ENCODE data around the gene PHOSPHO2.

Gene PHOSPHO2

GRCh38 chr2:169715379-169716237, 21.3 kb downstream of the PHOSPHO2 start:
- in situ Hi-C loops (cut with MboI; ENCODE audit: low sequenced_read_pairs) = no loop called here

DNA sequence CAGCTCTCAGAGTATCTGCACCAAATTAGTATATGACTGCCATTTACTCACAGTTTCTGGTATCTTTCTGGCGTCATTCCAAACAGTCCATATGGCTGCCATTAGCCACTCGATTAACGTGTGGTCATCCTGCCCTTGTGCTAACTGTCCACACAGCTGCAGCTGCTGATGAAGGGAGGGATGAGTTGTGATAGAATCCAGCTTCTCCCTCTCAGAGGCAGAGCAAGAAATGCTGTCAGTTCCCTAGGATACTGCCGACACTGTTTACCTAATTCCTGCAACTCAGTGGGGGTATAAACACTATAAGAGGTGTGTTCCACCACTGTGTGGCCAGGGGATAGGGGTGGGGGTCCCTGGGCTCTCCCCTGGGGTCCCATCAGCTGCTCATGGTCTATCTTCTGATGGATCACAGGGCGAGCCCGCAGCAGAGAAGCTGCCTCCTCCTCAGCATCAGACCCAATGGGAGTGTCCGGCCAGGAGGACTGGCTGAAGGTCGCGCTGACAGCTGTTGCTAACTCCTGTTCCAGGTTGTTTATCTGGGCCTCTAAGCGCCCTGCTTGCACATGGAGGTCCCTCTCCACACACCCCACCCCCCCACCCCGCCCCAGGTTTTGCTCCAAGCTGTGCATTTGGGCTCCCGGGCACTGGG, 22.1 kb downstream of the PHOSPHO2 start:
- in situ Hi-C loops (cut with MboI; ENCODE audit: low sequenced_read_pairs) = no loop called here

DNA sequence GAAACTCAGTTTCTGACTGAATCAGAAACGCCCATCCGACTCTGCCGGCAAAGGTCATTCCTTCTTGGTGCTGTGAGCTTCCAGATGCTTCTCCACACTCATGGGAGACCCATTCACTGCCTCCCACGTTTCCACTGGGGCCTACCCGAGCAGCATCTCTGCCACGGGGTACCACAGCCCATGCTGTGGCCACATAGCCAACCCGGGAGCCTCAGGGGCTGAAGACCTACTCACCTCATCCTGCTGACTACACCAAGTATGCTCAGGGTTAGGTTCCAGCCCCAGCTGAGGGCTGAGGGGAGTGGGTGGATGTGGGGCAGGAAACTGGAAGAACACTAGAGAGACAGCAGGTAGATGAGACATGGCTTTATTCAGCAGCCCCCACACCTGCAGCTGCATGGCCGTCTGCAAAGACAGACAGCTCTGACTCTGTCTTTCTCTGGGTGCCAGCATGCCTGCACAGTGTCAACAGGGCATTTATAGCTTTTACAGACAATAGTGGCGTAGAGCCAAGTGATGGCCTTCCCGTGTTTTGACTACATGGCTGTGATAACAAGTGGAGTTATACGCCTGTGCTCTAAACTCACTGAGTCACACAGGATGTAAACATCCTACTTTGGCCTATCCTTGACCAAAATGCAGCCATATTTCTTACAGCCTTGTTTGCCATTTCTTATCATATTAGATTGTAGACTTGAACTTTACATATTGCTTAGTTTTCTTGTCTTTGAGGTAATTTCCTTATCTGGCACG, 22.8 kb downstream of the PHOSPHO2 start:
- in situ Hi-C loops (cut with MboI; ENCODE audit: low sequenced_read_pairs) = no loop called here

DNA sequence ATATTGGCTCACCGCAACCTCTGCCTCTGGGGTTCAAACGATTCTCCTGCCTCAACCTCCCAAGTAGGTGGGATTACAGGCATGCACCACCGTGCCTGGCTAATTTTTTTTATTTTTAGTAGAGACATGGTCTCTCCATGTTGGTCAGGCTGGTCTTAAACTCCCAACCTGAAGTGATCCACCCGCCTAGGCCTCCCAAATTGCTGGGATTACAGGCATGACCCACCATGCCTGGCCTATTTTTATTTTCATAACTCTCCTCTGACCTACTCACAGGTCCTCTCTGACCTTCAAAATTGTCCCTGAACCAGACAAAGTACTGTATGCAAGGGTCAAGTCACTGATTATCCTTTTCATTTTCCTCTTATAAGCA, 23.4 kb downstream of the PHOSPHO2 start:
- in situ Hi-C loops (cut with MboI; ENCODE audit: low sequenced_read_pairs) = no loop called here

DNA sequence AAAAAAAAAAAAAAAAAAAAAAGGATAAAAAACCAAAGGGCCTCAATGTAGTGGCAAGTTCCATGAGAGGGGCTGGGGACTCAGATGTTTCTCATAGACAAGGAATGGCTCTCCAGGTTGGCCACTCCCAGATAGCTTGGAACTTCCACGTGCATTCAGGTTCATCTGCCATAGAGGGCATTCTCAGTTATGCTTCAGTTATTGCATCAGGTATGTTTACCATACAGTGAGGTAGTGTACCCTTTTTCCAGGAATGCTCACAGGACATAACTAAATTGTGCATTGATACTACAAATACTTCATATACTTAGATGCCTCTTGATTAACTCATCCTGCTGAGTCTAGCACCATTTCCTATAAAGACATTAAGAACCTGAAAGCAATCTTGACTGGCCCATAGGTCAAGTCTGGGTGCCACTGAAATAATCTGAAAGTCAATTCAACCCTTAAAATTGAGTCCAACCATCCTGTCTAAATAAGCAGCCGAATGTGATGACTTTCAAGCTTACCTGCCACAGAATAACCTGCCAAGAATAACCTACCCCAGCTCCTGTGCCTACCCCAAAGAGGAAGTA, 24.7 kb downstream of the PHOSPHO2 start:
- in situ Hi-C loops (cut with MboI; ENCODE audit: low sequenced_read_pairs) = no loop called here

DNA sequence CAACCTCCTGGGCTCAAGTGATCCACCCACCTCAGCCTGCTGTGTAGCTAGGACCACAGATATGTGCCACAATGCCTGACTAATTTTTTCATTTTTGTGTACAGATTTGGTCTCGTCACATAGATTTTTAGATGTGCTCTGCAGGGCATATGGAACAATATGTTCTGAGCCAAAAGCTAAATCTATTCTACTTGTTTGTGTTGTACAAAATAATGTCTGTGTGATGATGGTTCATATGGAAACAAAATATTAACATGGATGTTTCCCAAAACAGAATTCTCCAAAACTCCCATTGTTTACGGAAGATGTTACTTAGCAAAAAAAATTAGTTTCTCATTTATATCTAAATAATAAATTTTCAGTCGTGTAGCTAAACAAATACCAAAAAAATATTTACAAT, 26.7 kb downstream of the PHOSPHO2 start:
- in situ Hi-C loops (cut with MboI; ENCODE audit: low sequenced_read_pairs) = no loop called here

- in situ Hi-C loops (cut with MboI; ENCODE audit: low sequenced_read_pairs) = no loop called here
These were observed 32.8 kb downstream of the PHOSPHO2 start for GRCh38 chr2:169727065-169727464.

- in situ Hi-C loops (cut with MboI; ENCODE audit: low sequenced_read_pairs) = no loop called here
These were observed 35.0 kb downstream of the PHOSPHO2 start for GRCh38 chr2:169729274-169729605.

GRCh38 chr2:169732075-169732474, 37.8 kb downstream of the PHOSPHO2 start:
- in situ Hi-C loops (cut with MboI; ENCODE audit: low sequenced_read_pairs) = no loop called here

DNA sequence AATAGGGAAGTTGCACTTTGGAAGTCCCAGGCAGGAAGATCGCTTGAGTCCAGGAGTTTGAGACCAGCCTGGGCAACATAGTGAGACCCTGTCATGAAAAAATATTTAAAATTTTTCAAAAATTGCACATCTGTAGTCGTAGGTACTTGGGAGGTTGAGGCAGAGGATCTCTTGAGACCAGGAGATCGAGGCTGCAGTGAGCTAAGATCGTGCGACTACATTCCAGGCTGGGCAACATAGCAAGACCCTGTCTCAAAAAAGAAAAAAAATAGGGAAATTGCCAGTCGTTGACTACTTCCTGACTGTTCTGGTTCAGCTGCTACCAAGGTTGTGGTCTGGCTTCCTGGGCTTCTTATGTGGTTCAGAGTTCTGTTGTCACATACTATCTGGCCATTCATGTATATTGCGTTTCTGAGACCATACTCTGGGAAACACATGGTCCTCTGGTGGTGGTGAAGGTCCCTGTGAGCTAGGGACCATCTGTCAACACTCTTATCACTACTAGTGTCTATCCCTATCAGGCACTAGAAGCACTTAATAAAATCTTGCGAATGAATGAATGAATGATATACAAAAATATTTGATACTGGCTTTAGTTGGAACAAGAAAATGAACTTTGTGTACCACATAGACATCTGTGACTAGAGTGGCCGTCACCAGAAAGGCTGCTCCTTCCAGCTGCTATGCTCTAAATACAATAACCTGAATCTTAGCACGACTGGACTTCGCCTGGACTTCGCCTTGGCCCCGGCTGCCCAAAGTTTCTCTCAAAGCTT, 38.5 kb downstream of the PHOSPHO2 start:
- in situ Hi-C loops (cut with MboI; ENCODE audit: low sequenced_read_pairs) = no loop called here

DNA sequence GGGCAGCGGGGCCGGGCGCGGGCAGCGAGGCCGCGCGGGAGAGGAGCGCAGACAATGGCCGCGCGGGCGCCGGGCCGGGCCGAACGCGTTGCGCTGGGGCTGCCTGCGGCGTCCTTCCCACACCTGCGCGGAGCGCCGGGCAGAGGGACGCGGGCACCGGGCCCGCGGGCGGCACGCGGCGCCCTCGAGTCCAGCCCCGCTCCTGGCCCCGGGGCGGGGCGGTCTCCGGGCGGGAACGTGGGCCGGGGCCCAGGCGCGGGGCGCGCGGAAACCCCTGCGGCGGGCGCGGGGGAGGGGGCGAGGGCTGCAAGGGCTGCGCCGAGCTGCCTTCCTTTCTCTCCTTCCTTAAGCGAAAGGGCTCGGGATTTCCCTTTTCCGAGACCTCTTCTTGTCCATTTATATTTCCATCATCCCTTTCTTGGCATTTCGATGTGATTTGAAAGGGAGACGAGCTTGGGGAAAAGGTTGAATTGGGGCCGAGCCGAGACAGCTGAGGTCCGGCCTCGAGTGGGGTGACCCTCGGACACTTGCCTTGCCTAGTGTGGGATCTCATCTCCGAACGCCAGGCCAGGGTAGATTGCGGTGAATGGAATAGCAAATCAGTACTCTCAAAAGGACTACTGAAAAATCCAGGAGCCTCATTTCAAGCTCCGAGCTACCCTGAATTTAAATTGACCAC, 40.0 kb downstream of the PHOSPHO2 start:
- in situ Hi-C loops (cut with MboI; ENCODE audit: low sequenced_read_pairs) = no loop called here

- in situ Hi-C loops (cut with MboI; ENCODE audit: low sequenced_read_pairs) = no loop called here
These were observed 41.4 kb downstream of the PHOSPHO2 start for GRCh38 chr2:169735623-169736022.

DNA sequence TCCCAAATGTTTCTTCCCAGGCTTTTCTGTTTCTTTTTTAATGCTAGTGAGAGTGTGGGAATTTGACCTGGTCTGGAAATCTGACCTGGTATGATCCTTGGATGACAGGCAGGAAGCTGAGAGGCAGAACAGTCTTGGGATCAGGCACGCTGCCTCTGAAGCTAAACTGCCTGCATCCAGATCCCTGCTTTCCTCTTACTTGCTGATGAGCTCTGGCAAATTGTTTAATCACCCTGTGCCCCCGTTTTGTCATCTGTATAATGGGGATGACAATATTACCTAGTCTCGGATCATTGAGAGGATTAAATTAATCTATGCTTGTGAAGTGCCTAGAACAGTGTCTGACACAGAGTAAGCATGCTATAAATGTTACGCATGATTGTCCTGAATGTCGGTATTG, 42.6 kb downstream of the PHOSPHO2 start:
- in situ Hi-C loops (cut with MboI; ENCODE audit: low sequenced_read_pairs) = no loop called here

GRCh38 chr2:169738566-169739229, 44.4 kb downstream of the PHOSPHO2 start:
- in situ Hi-C loops (cut with MboI; ENCODE audit: low sequenced_read_pairs) = no loop called here

DNA sequence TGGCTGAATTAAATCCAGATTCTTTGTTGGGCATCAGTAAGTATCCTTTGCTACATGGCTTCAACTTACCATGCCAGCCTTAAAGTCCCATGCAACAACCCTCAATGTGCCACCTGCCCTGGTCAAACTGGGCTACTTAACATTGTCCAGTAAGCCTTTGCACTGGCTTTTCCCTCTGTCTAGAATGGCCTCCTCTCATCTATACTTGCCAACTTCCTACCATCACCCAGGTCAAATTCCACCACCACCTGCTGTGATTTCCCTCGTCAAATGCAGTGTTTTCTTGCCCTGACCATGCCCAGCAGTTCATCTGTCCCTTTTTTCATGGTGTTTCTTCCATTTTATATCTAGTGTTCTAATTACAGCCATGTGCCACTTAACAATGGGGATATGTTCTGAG, 45.1 kb downstream of the PHOSPHO2 start:
- in situ Hi-C loops (cut with MboI; ENCODE audit: low sequenced_read_pairs) = no loop called here

- in situ Hi-C loops (cut with MboI; ENCODE audit: low sequenced_read_pairs) = no loop called here
These were observed 49.3 kb downstream of the PHOSPHO2 start for GRCh38 chr2:169743549-169743948.

DNA sequence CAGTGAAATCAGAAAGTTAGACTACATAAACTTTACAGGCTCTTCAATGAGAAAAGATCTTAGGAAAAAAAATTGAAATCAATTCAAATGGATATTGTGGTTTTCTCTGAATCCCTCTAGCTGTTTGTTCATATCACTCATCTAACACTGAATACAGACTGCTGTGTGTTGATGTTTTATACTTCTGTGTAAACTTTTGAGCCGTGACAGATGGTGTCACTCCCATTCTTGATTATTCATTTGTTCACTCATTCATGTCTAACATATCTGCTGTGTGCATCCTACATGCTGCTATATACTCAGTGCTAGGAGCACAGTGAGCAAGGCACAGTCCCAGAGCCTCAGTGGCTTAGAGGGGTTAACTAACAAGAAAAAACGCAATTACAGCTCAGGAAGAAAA, 52.0 kb downstream of the PHOSPHO2 start:
- in situ Hi-C loops (cut with MboI; ENCODE audit: low sequenced_read_pairs) = no loop called here

- in situ Hi-C loops (cut with MboI; ENCODE audit: low sequenced_read_pairs) = no loop called here
These were observed 54.0 kb downstream of the PHOSPHO2 start for GRCh38 chr2:169748319-169748718.

Data from hTERT RPE-1 (cell line).